ENCODE measurements around the gene ARPC1B.

The ARPC1B gene

GRCh38 chr7:99392659-99393354, 18.3 kb downstream of the ARPC1B start:
- no peak for DNase-seq (ENCODE audit: low read depth)

GRCh38 chr7:99393355-99394187, 19.0 kb downstream of the ARPC1B start:
- no peak for TF ChIP-seq CTCF (IDR thresholded peaks at IDR 0.05; ENCODE audit: low read length, missing control alignments)
- no peak overlapping the region for H3K4me3 ChIP-seq (replicated peaks; ENCODE audit: low read depth, low read length)
- DNase-seq (ENCODE audit: low read depth): no peak

More at GRCh38 chr7:99392659-99393354, 18.3 kb downstream of the ARPC1B start:
- H3K4me3 ChIP-seq (replicated peaks; ENCODE audit: low read depth, low read length): no peak overlapping the region
- no peak for TF ChIP-seq CTCF (IDR thresholded peaks at IDR 0.05; ENCODE audit: low read length, missing control alignments)

- TF ChIP-seq CTCF (IDR thresholded peaks at IDR 0.05; ENCODE audit: low read length, missing control alignments): no peak
- no peak for DNase-seq (ENCODE audit: low read depth)
- H3K4me3 ChIP-seq (replicated peaks; ENCODE audit: low read depth, low read length): no peak overlapping the region
Observed at GRCh38 chr7:99394188-99394502, 19.6 kb downstream of the ARPC1B start.

- TF ChIP-seq CTCF (IDR thresholded peaks at IDR 0.05; ENCODE audit: low read length, missing control alignments): peak; percentile 5
- no peak overlapping the region for H3K4me3 ChIP-seq (replicated peaks; ENCODE audit: low read depth, low read length)
- no peak for DNase-seq (ENCODE audit: low read depth)
Observed at GRCh38 chr7:99395616-99396327, 21.2 kb downstream of the ARPC1B start.

- H3K4me3 ChIP-seq (replicated peaks; ENCODE audit: low read depth, low read length): no peak overlapping the region
- no peak for TF ChIP-seq CTCF (IDR thresholded peaks at IDR 0.05; ENCODE audit: low read length, missing control alignments)
- DNase-seq (ENCODE audit: low read depth): no peak
Observed at GRCh38 chr7:99396418-99397296, 22.1 kb downstream of the ARPC1B start.

- H3K4me3 ChIP-seq (replicated peaks; ENCODE audit: low read depth, low read length): no peak overlapping the region
- no peak for TF ChIP-seq CTCF (IDR thresholded peaks at IDR 0.05; ENCODE audit: low read length, missing control alignments)
- no peak for DNase-seq (ENCODE audit: low read depth)
Observed at GRCh38 chr7:99397297-99397983, 22.9 kb downstream of the ARPC1B start.

Measured in fibroblast of pulmonary artery (primary cell).